AG10803 (cell line): ENCODE data around the gene DLG2.
"Not testable (repeated sequence)": the region's sequence is repeated elsewhere in the genome, so short reads cannot be mapped to it uniquely, and the experiment has no call there.

Experiments
- DNase-seq: peaks from one replicate; pipeline ENCODE4 v3.0.0; 2010; ENCODE audit warnings: low read depth
- H3K4me3 ChIP-seq: 2 replicates; pipeline ENCODE4 v1.5.1; 2011; ENCODE audit warnings: mild to moderate bottlenecking, low read length, control low read depth
- TF ChIP-seq, protein P1 (sequence below): conservative IDR thresholded peaks from 2 replicates; pipeline ENCODE4 v1.5.1; 2011; ENCODE audit warnings: mild to moderate bottlenecking, low read length, control low read depth, inconsistent platforms

DLG2 gene

DNA sequence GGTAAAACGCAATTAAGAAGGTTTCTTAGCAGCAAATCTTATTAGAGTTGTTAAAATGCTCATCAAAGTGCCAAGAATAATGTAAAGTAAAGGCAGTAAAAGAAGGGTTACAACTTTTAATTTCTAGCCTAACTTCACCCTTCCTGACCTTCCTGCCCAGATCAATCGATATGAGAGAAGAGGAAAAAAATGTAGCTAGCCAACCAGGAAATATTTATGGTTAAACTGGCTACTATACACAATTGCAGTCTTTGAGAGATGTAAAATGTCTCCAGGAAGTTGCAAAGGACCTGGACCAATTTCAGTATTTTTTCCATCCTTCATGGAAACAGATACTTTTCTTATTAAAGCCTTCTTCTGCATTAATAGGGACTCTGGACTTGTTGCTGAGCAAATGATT, 2199.2 kb downstream of the DLG2 start:
- no peak overlapping the region for H3K4me3 ChIP-seq
- TF ChIP-seq, protein P1, sequence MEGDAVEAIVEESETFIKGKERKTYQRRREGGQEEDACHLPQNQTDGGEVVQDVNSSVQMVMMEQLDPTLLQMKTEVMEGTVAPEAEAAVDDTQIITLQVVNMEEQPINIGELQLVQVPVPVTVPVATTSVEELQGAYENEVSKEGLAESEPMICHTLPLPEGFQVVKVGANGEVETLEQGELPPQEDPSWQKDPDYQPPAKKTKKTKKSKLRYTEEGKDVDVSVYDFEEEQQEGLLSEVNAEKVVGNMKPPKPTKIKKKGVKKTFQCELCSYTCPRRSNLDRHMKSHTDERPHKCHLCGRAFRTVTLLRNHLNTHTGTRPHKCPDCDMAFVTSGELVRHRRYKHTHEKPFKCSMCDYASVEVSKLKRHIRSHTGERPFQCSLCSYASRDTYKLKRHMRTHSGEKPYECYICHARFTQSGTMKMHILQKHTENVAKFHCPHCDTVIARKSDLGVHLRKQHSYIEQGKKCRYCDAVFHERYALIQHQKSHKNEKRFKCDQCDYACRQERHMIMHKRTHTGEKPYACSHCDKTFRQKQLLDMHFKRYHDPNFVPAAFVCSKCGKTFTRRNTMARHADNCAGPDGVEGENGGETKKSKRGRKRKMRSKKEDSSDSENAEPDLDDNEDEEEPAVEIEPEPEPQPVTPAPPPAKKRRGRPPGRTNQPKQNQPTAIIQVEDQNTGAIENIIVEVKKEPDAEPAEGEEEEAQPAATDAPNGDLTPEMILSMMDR = no peak
- no peak for DNase-seq

DNA sequence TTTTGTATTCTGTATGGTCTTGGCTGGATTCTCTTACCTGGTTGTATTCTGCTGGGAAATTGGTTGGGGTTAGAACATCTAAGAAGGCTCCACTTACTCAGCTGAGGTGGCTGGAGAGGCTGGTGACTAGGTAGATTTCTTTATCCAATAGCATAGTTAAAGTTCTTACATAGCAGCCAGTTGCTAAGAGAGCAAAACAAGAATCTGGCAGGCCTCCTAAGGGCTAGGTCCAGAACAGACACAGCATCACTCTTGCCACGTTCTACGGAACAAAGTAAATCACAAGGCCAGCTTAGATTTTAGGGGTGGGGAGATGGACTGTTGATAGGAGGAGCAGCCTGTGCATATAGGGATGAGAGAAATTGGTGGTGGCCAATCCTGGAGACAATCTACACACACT, 2199.6 kb downstream of the DLG2 start:
- no peak overlapping the region for H3K4me3 ChIP-seq
- no peak for DNase-seq
- TF ChIP-seq, protein P1 = no peak

DNA sequence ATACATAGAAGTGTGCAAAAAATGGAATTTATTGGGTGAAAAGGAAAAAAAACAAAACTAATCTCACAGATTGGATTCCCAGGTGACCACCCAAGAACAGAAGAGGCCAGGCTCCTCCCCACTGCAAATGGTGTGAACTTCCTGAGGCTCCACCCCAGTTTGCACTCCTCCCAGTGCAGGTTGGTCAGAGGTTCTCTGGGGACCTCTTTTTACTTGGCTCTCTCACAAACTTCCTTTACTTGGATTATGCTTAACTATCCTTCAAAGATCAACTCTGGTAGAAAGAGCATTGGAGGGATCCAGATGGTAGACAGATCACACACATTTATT, 2202.0 kb downstream of the DLG2 start:
- TF ChIP-seq, protein P1 = no peak
- no peak overlapping the region for H3K4me3 ChIP-seq
- no peak for DNase-seq

DNA sequence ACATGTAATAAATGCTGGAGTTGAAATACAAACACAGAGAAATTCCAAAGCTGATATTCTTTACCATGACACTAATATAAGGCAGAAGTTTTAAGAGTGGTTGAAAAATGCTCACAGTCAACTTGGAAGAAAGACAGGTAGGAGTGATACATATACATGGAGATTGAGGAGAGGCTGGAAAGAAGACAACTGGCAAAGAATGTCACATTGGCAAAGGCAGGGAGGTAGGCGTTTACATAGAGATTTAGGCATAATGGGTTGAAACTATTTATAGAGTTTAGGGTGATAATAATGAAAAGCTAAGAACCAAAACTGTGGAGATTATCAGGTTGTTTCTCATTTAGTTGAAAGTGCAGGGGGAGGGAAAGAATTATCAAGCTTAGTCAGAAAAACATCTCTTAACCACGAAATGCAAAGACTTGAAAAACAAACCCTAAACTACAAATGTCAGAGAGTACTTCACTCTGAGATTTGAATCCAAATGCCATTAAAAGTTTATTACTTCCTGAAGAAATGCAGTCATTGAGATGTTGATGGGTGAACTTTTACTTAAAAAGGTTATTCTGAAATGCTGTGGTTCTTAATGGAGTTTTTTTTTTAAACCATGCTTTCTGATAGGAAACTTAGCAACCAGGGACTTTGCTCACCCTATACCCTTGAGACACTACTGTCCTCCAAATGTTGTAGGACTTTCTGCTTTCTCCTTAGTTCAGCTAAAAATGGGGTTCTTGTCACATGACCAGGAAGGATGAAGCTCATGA, 2202.6 kb downstream of the DLG2 start:
- TF ChIP-seq, protein P1 = no peak
- no peak overlapping the region for H3K4me3 ChIP-seq
- no peak for DNase-seq

DNA sequence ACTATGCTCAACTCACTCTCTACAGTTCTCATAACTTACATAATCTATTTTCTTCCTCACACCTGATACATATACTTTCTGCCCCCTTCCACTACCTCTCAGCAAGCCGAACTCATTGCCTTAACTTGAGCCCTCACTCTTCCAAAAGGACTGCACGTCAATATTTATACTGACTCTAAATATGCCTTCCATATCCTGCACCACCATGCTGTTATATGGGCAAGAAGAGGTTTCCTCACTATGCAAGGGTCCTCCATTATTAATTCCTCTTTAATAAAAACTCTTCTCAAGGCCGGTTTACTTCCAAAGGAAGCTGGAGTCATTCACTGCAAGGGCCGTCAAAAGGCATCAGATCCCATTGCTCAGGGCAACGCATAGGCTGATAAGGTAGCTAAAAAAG, 2204.5 kb downstream of the DLG2 start:
- DNase-seq, H3K4me3 ChIP-seq: not testable (repeated sequence)

DNA sequence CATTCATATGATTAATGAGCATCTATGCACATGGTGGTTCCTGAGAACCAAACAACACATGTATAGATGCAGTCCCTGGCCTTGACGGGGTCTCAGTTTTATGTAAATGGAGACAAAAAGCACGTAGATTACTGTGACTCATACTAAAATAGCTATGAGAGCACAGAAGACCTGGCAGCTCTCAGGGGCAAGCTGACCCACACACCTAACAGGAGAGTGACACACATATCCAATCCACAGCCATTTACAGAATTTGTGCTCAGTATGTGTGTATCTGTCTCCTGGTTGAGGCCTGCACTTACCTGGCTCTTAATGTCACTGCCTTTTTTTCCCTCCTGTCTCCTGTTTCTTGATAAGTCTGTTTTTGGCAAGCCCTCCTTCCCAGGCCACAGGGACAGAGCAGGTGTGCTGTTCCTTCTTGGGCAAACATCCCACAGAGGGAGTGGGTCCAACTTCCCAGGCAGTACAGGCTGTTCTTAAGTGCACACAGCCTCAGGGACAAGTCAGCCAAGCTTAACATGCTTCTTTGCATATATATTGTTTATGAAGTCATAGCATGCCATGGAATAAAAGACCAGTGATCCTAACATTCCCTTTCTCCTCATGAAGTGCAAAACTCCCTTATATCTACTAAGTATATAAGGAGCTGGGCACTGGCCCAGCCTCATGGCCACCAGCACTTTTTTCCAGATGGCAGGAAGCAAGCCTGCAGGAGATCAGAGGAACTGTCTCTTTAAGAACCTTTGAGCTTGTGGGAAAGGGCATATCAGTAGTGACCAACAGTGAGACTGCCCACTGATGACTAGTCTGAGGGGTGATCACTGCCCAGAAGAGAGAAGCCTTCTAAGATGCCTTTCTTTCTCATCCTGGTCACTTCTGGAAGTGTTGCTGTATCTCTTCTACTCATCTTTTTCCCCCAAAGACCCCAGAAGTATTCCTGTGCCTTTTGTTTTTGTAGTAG, 2216.3 kb downstream of the DLG2 start:
- DNase-seq = no peak
- TF ChIP-seq, protein P1 = no peak
- no peak overlapping the region for H3K4me3 ChIP-seq

DNA sequence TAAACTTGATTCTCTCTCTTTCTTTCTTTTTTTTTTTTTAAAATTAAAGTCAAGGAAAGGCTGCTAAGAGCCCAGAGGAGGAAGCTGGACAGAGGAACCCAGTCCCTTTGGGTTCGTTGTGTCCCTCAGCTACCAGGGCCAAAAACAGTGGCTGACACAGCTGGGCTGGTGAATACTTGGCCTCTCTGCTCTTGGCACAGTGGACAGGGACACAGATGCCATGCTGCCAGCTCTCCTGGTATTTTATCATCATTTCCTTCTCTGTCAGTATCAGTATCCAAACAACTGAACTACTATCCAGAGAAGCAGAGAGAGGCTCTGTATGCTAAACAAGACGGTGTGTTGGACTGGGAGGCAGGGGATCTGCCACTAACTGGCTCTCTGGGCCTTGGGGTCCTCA, 2217.3 kb downstream of the DLG2 start:
- TF ChIP-seq, protein P1 = no peak
- no peak overlapping the region for H3K4me3 ChIP-seq
- no peak for DNase-seq
